ENCODE results near the gene UBE2V1.
"Not testable (repeated sequence)": the region's sequence is repeated elsewhere in the genome, so short reads cannot be mapped to it uniquely, and the experiment has no call there.

Gene UBE2V1

DNA sequence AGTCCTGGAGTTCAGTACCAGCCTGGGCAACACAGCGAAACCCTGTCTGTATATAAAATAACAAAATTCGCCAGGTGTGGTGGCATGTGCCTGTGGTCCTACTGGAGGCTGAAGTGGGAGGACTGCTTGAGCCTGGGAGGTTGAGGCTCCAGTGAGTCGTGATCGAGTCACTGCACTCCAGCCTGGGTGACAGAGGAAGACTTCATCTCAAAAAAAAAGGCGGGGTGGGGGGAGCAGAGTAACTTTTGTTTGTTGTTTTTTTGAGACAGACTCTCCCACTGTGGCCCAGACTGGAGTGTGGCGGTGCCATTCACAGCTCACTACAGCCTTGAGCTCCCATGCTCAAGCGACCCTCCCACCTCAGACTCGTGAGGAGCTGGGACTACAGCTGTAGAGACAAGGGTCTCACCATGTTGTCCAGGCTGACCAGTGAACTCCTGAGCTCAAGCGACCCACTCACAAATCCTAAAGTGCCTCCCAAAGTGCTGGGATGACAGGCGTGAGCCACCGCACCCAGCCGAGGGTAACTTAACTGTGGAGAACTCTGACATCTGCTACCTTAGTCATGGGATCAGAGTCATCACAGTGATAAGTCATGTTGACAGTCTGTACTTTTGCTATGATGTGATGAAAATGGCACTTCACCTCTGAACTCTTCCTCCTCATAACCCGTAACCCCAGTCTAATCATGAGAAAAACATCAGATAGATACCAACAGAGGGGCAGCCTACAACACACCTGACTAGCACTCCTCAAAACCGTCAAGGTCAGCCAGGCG is 24.1 kb upstream of the UBE2V1 start:
- no peak for DNase-seq

DNA sequence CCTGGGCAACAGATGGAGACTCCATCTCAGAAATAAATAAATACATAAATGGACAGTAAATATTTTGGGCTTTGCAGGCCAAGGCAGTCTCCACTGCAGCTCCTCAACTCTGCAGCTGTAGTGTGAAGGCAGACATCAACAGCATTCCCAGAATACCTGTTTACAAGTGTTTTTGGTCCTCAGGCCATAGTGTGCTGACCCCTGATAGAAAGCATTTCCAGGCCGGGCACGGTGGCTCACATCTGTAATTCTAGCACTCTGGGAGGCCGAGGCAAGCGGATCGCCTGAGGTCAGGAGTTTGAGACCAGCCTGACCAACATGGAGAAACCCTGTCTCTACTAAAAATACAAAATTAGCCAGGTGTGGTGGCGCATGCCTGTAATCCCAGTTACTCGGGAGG is 22.2 kb upstream of the UBE2V1 start:
- not testable (repeated sequence) for DNase-seq

DNA sequence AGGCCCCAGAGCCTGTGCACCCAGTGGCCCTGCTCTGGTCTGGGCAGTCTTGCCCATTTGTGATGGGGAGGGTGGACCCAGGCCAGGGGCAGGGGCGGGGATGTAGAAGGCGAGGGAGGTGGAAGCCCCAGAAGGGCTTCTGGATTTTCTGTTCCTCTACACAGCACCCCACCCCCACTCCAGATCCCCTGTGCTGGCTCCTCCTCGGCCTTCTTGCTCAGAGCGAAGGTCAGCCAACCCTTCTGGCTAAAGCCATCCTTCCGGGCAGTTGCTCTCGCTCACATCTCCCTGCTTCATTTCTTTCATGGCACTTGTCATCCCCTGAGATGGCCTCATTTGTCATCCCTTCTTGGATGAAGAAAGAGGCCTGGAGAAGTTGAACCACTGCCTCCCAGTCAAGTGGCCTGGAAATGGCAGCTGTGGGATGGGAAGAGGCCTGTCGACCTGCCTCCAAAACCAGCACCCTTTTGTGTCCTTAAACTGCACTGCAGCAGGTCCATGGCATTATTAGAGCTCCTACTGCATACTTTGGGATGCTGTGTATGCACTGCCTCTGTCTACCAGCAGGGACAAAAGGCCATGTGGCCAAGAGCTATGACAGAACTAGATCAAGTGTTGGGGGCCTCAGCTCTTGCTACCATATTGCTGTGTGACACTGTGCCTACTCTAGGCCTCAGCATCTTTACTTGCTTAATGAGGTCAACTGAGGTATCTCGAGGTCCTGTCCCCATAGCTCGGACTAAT is 20.7 kb upstream of the UBE2V1 start:
- no peak for DNase-seq

DNA sequence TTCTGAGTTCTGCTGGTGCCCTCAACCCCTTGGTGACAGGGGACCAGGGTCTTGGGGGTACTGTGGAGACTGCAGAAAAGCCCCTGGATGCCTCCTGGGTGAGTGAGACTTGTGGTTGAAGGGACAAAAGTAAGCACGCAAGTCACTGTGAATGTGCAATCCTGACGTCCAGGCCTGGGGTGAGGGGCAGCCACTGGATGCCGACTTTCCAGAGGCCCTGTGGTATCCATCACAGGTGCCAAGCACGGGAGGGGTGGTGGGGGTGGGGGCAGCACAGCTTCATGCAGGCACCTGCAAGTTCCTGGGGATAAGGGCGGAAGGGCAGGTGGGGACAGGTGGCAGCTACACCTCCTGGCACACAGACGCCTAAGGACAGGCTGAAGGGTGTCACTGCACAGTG is 20.1 kb upstream of the UBE2V1 start:
- no peak for DNase-seq

DNA sequence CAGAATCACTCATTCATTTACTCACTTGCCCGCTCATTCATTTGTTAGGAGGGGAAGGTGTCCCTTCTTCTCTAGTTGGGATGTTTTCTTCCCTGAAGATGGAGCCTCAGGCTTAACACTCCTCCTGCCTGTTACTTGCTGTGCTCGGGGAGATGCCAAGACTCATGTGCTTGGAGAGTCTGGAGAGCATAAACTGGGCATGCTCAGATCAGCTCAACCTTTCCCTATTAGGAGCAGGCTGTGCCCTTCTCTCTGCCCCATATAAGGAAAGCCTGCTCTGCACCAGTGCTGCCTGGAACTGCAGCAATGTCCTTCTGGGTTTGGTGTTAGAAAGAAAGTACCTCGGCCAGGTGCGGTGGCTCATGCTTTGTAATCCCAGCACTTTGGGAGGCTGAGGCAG is 18.0 kb upstream of the UBE2V1 start:
- DNase-seq = no peak

DNA sequence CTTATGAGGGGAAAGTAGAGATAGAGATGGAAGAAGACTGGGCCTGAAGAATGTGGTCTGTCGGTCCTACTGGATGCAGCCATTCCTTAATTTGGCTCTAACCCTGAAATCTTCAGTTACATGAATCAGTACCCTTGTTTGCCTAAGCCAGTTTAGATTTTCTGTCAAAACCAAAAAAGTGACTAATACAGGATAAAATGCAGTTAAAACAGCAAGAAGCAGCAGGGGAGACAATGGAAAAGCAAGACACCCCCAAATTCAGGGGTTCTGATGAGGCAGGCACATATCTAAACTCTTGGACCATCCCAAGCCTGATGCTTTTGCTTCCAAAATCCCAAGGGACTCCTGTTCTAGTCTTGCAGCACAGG is 17.4 kb upstream of the UBE2V1 start:
- DNase-seq = no peak

DNA sequence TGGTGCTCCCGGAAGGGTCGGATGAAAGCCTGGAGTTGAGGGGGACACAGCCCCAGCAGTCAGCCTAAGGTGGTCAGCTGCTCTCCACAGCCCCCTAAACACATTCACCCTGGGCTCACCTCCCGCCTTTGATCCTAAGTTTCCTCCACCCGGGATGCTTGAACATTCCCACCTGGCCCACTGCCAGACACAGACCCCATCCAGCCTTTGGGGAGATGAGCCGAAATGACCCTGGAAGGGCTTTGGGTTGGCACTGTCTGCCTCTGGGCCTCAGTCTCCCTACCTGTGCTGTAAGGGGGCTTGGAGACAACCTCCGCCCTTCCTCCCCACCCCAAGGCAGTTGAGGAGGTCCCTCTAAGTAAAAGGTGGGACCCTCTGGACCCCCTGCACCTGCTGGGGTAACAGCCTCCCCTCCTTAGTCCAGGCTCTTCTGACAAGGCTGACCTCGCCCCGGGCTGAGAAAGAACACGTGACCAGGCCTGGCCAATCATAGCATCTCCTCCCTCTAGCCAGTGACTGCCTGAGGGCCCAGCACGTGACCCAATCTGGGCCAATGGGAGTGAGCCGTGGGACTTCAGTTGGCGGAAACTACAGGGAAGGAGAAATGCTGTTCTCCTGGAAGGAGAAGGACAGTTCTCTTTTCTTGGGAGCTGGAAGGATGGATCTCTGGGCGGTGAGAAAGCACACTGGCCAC is 16.9 kb upstream of the UBE2V1 start:
- DNase-seq = no peak

DNA sequence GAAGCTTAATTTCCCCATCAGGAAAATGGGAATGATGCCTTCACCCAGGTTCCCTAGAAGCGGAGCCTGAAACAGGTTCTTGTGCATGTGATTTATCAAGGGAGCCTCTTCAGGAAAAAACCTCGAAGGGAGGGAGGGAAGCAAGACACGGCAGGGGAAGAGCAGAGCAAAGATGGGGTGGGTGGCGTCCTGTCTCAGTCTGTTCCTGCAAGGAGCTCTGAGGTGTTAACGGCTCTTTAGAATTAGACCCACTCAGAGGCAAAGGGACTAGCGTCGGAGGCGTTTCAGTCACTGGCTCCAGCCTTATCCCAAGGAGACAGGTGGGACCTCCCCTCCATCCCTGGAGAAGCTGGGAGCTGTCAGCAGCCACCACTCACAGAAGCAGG is 15.6 kb upstream of the UBE2V1 start:
- DNase-seq = no peak

DNA sequence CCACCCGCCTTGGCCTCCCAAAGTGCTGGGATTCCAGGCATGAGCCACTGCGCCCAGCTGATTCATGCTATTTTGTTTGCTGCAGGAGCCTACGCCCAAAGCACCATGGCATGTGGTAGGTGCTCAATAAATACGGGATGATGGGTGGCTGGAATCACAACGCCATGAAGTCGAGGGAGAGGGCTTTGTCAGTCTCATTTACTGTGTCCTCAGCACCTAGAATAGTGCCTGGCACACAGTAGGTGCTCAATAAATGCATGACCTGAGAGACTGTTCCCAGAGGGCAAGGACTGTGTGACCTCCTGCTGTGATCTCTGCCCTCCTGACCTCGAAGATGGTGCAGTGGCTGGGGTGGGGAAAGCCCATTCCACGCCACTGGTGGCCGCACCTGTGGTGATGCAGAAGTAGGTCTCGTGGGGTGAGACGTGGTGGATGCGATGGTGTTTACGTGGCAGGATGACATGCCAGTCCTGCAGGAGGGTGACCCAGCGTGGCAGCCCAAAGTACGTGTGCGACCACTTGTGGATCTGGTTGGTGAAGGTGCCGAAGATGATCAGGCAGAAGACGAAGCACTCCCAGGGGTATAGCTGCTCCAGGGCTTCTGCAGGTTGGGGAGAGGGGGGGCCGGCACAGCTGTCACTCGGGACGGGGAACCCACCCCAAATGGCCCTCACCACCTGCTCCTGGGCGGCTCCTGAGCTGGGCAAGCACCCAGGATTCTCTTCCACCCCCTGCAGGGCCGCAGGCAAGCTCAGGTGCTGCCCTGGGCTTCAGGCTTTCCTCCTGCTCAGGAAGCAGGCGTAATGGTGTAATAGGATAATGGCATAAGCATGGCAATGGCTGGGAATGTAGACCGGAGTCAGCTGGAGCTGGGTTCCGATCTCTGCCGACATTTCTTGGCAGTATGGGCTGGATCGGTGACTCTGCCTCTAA is 14.9 kb upstream of the UBE2V1 start:
- DNase-seq = no peak

DNA sequence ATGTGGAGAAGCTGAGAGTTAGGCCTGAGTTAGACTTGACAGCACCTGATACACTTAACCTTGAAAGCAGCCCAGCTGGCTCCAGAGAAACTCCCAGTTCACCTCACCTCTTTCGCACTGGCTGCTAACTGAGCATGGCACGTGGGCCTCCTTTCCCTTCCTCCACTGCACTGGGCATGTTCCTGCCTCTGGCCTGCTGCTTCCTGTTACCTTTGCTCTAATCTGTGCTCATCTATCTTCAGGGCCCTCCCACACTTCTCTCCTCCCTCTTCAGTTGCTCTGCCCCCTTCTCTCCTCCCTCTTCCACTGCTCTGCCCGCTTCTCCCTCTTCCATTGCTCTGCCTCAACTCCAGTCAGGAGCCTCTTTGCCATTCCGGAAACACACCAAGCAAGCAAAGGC is 13.7 kb upstream of the UBE2V1 start:
- DNase-seq = no peak

DNA sequence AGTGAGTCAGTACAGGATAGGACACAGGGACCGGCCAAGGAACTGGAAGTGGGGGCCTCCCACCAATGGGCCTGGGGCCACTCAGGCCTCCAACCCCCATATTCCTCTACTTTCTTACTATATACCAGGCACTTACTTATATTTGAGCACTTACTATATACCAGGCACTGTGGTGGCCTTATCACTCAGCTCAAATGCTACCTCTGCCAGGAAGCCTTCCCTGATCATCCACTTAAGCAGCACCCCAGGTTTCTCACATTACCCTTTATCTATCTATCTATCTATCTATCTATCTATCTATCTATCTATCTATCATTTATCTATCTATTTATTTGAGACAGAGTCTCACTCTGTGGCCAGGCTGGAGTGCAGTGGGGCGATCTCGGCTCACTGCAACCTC is 12.3 kb upstream of the UBE2V1 start:
- DNase-seq = no peak

DNA sequence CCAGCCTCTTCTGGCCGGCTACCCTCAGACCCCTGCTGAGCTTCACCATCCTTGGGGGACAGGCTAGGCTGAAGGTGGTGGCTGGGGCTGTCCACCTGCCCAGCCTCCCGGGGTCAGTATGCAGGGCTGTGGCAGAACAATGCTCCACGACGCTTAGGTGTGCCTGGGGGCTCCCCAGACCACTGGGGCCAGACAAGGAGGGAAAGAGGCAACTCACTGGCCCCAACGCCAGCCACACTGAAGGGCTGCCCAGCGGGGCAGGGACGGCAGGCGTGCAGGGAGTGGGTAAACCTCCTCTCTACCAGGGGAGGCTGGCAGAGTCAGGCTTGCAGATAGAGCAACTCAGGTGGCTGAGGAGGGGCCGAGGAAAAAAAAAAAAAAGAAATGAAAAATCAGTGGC is 11.5 kb upstream of the UBE2V1 start:
- no peak for DNase-seq

DNA sequence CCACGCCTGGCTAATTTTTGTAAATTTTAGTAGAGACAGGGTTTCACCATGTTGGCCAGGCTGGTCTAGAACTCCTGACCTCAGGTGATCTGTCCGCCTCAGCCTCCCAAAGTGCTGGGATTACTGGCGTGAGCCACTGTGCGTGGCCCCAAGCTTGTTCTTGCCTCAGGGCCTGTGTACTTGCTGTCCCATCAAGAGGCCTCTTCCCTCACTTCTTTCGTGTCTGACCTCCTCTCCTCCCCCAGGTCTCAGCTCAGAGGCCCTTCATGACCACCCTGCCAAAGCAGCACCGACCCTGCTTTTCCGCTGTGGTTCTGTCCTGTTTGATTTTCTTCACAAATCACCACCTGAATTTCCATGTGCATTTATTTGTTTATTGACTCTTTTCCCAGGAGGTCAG is 10.5 kb upstream of the UBE2V1 start:
- no peak for DNase-seq

DNA sequence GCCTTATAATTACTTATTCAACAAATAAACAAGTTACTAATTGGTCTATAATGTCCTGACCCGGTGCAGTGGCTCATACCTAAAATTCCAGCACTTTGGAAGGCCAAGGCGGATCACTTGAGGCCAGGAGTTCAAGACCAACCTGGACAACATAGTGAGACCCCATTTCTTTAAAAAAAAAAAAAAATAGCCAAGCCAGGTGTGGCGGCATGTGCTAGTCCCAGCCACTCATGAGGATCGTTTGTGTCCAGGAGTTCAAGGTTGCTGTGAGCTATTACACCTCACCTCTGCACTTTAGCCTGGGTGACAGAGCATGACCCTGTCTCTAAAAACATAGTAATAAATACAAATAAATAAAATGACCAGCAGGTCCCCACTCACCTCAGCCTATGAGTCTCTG is 9.8 kb upstream of the UBE2V1 start:
- DNase-seq = no peak

DNA sequence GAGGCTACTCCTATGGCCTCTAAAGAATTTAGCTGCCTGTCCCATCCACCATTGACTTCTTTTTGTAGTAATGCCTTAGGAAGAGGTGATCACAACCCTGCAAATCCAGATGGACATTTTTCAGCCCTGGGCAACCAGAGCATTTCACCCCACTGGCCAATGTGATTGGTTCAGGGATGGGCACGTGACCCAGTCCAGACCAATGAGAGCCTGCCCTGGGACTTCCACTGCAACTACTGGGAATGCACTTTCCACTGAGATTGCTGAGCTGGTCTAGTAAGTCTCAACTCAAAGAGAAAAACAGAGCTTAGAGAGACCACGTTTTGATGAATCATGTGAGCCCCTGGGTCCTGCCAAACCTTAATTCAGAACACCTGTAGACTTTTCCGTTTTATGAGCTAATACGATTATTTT is 8.9 kb upstream of the UBE2V1 start:
- no peak for DNase-seq

DNA sequence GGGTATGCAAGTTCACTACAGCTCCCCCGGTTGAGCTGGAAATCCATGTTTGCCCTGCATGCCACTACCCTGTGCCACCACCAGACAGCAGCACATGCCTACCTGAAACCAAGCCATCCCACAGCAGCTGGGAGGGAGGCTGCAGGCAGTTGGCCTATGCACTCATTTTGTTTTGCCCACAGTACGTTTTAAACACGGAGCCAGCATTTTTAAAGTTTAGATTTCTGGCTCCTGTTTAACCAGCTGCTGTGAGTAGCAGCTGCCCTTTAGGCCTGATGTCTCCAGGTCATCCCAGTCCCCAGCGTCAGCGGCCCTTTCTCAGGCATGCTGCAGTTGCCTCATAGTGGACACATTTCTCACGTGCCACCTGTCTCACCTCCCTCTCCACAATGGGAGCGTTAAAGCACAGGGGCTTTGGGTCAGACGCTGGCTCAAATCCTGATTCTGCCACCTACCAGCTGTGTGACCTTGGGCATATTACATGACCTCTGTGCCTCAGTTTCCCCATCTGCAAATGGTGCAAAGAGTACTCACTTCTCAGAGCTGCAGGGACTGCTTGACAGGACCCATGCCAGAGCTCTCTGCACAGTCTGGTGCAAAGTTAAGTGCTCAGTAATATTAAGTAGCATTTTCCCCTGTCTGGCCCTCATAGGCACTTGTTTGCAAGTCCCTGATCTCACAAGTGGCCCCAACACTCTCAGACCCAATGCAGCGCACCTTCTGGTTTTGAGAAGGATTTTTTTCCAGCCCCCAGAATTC is 8.2 kb upstream of the UBE2V1 start:
- peak; percentile 14 to 23 for DNase-seq

DNA sequence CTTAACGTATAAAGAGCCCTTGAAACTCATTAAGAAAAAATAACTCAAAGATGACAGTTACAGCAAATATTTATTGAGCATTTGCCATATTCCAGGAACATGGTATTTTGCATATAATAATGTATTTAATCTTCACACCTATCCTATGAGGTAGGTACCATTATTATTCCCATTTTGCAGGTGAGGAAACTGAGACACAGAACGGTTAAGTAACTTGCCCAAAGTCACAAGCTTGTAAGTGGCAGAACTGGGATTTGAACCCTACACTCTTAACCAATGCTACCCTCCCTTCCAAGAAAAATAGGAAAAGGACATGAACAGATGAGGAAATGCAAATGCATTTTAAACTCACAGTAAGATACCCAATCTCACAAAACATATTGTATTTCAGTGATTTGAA is 5.3 kb upstream of the UBE2V1 start:
- no peak for DNase-seq

DNA sequence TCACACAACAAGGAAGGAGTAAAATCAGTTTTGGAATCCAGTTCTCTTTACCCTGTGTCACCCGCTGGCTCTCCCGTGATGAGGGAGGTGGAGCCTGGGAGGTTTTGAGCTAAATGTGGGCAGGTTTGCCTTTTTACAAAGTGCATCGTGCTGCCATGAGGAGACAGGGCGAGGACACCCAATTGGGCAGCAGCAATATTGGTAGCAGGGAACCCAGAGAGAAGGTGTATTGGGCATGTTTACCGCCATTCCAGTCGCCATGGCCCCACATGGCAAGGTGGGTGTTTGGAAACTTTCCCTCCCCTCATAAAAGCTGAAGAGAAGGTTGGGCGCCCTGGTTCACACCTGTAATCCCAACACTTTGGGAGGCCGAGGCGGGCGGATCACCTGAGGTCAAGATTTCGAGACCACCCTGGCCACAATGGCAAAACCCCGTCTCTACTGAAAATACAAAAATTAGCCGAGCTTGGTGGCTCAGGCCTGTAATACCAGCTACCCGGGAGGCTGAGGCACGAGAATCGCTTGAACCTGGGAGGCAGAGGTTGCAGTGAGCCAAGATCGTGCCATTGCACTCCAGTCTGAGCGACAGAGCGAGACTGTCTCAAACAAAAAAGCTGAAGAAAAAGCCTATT is 3.5 kb upstream of the UBE2V1 start:
- no peak for DNase-seq

DNA sequence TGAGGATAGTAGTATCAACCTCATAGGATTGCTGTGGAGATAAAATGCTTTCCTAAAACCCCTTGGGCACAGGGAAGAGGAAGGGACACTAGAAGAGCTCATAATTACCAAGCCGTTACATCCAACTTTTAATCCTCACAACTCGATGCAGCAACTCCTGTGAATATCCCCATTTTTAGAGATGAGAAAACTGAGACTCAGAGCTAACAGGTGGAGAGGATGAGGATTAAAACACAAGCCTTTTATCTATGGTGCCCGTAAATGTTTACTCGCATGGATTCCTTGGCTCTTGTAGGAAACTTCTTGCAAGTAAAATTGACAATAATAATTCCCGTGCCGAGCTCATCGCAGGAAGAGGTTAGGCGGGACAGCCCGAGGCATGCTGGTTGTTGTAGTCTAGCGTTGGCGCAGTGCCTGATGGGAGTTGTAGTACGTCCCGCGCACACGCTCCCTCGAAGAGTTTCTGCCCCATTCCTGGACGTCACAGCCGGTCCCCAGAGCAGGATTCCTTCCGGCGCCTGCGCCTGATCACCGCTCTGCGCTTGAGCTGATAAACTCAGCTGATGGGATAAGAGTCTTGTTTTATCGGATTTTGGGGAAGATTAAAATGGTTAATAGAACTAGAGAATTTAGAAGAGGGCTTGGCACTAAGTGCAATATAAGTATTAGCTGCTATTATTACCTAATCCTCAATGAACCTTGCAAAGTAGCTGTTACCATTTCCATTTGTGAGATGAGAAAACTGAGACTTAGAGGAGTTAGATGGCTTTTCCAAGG is 2.8 kb upstream of the UBE2V1 start:
- DNase-seq = peak; percentile 84 to 94

DNA sequence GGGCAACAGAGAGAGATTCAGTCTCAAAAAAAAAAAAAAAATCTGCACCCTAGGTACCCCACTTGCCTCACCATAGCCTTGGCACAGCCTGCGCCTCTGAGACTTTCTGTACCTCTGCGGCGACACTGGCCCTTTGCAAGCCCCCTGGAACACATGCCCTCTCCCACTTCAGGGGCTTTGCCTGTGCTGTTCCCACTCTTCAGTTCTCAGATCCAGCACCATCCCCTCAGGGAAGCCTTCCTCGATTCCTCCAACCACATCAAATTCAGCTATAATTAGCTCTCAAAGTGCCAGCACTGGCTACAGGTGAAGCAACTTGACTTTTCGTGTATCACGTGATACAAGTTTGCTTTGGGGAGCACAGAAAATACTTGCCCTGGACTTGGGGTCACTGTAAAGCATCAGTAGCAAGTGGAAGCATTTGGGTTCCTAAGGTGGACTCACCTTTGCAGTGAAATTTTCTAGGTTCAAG is 2.1 kb upstream of the UBE2V1 start:
- DNase-seq = no peak
